HepG2 (cell line): ENCODE results near the gene GDF9. TPM values are rescaled to one million over a fixed set of nuclear protein-coding genes. Genes with fewer than 3 reads are reported as not detected.
A peak's percentile ranks its signal among the peaks of the same experiment; 100 is the strongest.

Source experiments
- CEBPB ChIP-seq: IDR thresholded peaks from 2 replicates; pipeline ENCODE4 v1.6.1; 2011; ENCODE audit warnings: low read depth, low read length, improper control_type of control experiment, borderline replicate concordance
- CEBPG ChIP-seq: IDR thresholded peaks from 2 replicates; pipeline ENCODE4 v1.6.1; 2016
- HNRNPK ChIP-seq: fragments of 200-400 bp; formaldehyde crosslinking; IDR thresholded peaks from 2 replicates; pipeline ENCODE4 v1.6.1; 2018; ENCODE audit warnings: low read length, low read depth, moderate library complexity, mild to moderate bottlenecking; ENCODE audit not compliant: poor library complexity, severe bottlenecking
- MAFG ChIP-seq: sonication (generic); formaldehyde crosslinking; IDR thresholded peaks from 2 replicates; pipeline ENCODE4 v1.5.1; 2020; ENCODE audit warnings: mild to moderate bottlenecking, missing genetic modification reagents
- MBNL3 ChIP-seq: fragments of 250-450 bp; sonication (Bioruptor Pico); conservative IDR thresholded peaks from 2 replicates; pipeline ENCODE4 v1.8.0; 2022; ENCODE audit warnings: mild to moderate bottlenecking, inconsistent platforms
- MED13 ChIP-seq: sonication (generic); formaldehyde crosslinking; IDR thresholded peaks from 2 replicates; pipeline ENCODE4 v1.5.0; 2020; ENCODE audit warnings: missing genetic modification reagents
- MIXL1 ChIP-seq: IDR thresholded peaks from 2 replicates; pipeline ENCODE4 v1.6.1; 2016
- NFATC3 ChIP-seq: sonication (generic); formaldehyde crosslinking; IDR thresholded peaks from 2 replicates; pipeline ENCODE4 v1.5.1; 2020; ENCODE audit warnings: mild to moderate bottlenecking, missing genetic modification reagents
- NFRKB ChIP-seq: fragments of 450-650 bp; IDR thresholded peaks from 2 replicates; pipeline ENCODE4 v1.6.1; 2017
- NFYB ChIP-seq: sonication (generic); formaldehyde crosslinking; IDR thresholded peaks from 2 replicates; pipeline ENCODE4 v1.4.0; 2020; ENCODE audit warnings: missing genetic modification reagents
- SMARCE1 ChIP-seq: fragments of 450-650 bp; IDR thresholded peaks from 2 replicates; pipeline ENCODE4 v1.6.1; 2017; ENCODE audit warnings: borderline replicate concordance
- SP4 ChIP-seq: sonication (generic); formaldehyde crosslinking; IDR thresholded peaks from 2 replicates; pipeline ENCODE4 v1.8.1; 2023; ENCODE audit warnings: mild to moderate bottlenecking, missing genetic modification reagents
- TCF7L2 ChIP-seq: IDR thresholded peaks from 2 replicates; pipeline ENCODE4 v1.6.1; 2011; ENCODE audit warnings: mild to moderate bottlenecking, low read depth, low read length, moderate library complexity
- ZBTB7B ChIP-seq: sonication (generic); formaldehyde crosslinking; IDR thresholded peaks from 2 replicates; pipeline ENCODE4 v1.4.0; 2020; ENCODE audit warnings: missing genetic modification reagents
- ZC3H4 ChIP-seq: sonication (generic); formaldehyde crosslinking; IDR thresholded peaks from 2 replicates; pipeline ENCODE4 v1.4.0; 2020; ENCODE audit warnings: missing genetic modification reagents, borderline replicate concordance
- ZNF235 ChIP-seq: sonication (generic); formaldehyde crosslinking; IDR thresholded peaks from 2 replicates; pipeline ENCODE4 v1.8.1; 2023; ENCODE audit warnings: mild to moderate bottlenecking, missing genetic modification reagents, borderline replicate concordance
- ZNF335 ChIP-seq: sonication (generic); formaldehyde crosslinking; IDR thresholded peaks from 2 replicates; pipeline ENCODE4 v1.4.0; 2020; ENCODE audit warnings: missing genetic modification reagents
- ZNF382 ChIP-seq: sonication (generic); formaldehyde crosslinking; IDR thresholded peaks from 2 replicates; pipeline ENCODE4 v1.5.0; 2020; ENCODE audit warnings: missing genetic modification reagents, mild to moderate bottlenecking, borderline replicate concordance
- ZNF570 ChIP-seq: sonication (generic); formaldehyde crosslinking; IDR thresholded peaks from 2 replicates; pipeline ENCODE4 v1.4.0; 2020; ENCODE audit warnings: mild to moderate bottlenecking, missing genetic modification reagents, borderline replicate concordance
- ZNF670 ChIP-seq: sonication (generic); formaldehyde crosslinking; IDR thresholded peaks from 2 replicates; pipeline ENCODE4 v1.8.0; 2022; ENCODE audit warnings: mild to moderate bottlenecking, missing genetic modification reagents, borderline replicate concordance
- ZNF766 ChIP-seq: sonication (generic); formaldehyde crosslinking; IDR thresholded peaks from 2 replicates; pipeline ENCODE4 v1.5.0; 2020; ENCODE audit warnings: missing genetic modification reagents, borderline replicate concordance
- polyA plus RNA-seq, 8 experiments: library from polyadenylated mRNA; depleted of rRNA in 3 of 8; stranded (reverse) in 7 of 8; unstranded in 1 of 8; fragments of >200 nt; fragmentation: Illumina TruSeq in 4 of 8; extraction: Trizol in 4 of 8; gene quantifications; 2 replicates each; pipeline versions ENCODE4 v1.2.1 to v1.2.3, GENCODE V29; 2011 to 2016; ENCODE audit warnings: low read depth in 4 of 8, missing spikeins in 1 of 8, mixed read lengths in 1 of 8; ENCODE audit not compliant: insufficient read depth in 1 of 8
- total RNA-seq, 5 experiments: library from RNA; depleted of rRNA; stranded (reverse); fragments of >200 nt; fragmentation: Illumina TruSeq; extraction: Trizol; gene quantifications; 2 replicates each; pipeline ENCODE4 v1.2.3, GENCODE V29; 2016; ENCODE audit warnings: low read depth in 1 of 5
- TF ChIP-seq, protein P1 (sequence below): sonication (generic); formaldehyde crosslinking; IDR thresholded peaks from 2 replicates; pipeline ENCODE4 v1.4.0; 2020; ENCODE audit warnings: missing genetic modification reagents
- TF ChIP-seq, protein P2 (sequence below): sonication (generic); formaldehyde crosslinking; IDR thresholded peaks from 2 replicates; pipeline ENCODE4 v1.4.0; 2020; ENCODE audit warnings: missing genetic modification reagents
- TF ChIP-seq, protein P3 (sequence below), 2 experiments: IDR thresholded peaks; 2 replicates each; pipeline ENCODE4 v1.6.1; 2011 to 2012; ENCODE audit warnings: low read length in 2 of 2, borderline replicate concordance in 1 of 2, low read depth in 1 of 2, mild to moderate bottlenecking in 1 of 2, moderate library complexity in 1 of 2
- TF ChIP-seq, protein P4 (sequence below): sonication (generic); formaldehyde crosslinking; IDR thresholded peaks from 2 replicates; pipeline ENCODE4 v1.4.0; 2020; ENCODE audit warnings: missing genetic modification reagents

GDF9 gene
- total and polyA plus RNA-seq, 2 of the 13 experiments (the other 11 are each of a cell fraction or from before 2014, with no cell fraction given): 0.33 to 0.38 TPM

DNA sequence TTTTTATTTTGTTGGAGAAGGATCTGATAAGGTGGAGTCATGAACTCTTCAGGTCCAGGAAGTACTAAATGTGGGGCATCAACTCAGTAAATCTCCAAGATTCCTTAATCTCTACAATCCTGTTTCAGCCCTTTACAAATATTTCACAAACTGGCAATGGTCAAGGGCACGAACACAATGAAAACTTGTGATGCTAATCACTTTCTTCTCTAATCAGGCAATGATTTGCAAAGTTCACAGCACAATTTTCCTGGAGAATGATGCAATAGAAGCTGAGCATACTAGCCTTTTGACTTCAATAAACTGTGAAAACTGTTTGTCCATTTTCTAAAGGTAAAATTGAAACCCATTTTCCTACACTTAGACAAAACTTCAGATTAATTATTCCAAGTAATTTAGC, 16.9 kb downstream of the GDF9 start (continued):
- TF ChIP-seq, protein P1, sequence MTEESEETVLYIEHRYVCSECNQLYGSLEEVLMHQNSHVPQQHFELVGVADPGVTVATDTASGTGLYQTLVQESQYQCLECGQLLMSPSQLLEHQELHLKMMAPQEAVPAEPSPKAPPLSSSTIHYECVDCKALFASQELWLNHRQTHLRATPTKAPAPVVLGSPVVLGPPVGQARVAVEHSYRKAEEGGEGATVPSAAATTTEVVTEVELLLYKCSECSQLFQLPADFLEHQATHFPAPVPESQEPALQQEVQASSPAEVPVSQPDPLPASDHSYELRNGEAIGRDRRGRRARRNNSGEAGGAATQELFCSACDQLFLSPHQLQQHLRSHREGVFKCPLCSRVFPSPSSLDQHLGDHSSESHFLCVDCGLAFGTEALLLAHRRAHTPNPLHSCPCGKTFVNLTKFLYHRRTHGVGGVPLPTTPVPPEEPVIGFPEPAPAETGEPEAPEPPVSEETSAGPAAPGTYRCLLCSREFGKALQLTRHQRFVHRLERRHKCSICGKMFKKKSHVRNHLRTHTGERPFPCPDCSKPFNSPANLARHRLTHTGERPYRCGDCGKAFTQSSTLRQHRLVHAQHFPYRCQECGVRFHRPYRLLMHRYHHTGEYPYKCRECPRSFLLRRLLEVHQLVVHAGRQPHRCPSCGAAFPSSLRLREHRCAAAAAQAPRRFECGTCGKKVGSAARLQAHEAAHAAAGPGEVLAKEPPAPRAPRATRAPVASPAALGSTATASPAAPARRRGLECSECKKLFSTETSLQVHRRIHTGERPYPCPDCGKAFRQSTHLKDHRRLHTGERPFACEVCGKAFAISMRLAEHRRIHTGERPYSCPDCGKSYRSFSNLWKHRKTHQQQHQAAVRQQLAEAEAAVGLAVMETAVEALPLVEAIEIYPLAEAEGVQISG: no peak
- TF ChIP-seq ZBTB7B (CRISPR knock-in tag) (no peak), NFATC3 (no peak), MIXL1 (CRISPR knock-in tag) (no peak), HNRNPK (no peak), SP4 (CRISPR knock-in tag) (no peak), NFRKB (no peak), MAFG (CRISPR knock-in tag) (no peak), ZNF235 (CRISPR knock-in tag) (no peak), ZNF335 (CRISPR knock-in tag) (no peak), MED13 (CRISPR knock-in tag) (peak; percentile 59; the same call in 1 of the 2 replicates), SMARCE1 (no peak), ZNF766 (CRISPR knock-in tag) (no peak), NFYB (CRISPR knock-in tag) (no peak), MBNL3 (no peak), ZNF570 (CRISPR knock-in tag) (no peak), TCF7L2 (no peak), ZC3H4 (CRISPR knock-in tag) (no peak), ZNF670 (no peak), CEBPB (peak; percentile 92), ZNF382 (CRISPR knock-in tag) (no peak), CEBPG (CRISPR knock-in tag) (peak; percentile 97)
- TF ChIP-seq, protein P2, sequence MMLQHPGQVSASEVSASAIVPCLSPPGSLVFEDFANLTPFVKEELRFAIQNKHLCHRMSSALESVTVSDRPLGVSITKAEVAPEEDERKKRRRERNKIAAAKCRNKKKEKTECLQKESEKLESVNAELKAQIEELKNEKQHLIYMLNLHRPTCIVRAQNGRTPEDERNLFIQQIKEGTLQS (CRISPR knock-in tag): peak; percentile 69; the same call in 1 of the 2 replicates
- TF ChIP-seq, protein P3, sequence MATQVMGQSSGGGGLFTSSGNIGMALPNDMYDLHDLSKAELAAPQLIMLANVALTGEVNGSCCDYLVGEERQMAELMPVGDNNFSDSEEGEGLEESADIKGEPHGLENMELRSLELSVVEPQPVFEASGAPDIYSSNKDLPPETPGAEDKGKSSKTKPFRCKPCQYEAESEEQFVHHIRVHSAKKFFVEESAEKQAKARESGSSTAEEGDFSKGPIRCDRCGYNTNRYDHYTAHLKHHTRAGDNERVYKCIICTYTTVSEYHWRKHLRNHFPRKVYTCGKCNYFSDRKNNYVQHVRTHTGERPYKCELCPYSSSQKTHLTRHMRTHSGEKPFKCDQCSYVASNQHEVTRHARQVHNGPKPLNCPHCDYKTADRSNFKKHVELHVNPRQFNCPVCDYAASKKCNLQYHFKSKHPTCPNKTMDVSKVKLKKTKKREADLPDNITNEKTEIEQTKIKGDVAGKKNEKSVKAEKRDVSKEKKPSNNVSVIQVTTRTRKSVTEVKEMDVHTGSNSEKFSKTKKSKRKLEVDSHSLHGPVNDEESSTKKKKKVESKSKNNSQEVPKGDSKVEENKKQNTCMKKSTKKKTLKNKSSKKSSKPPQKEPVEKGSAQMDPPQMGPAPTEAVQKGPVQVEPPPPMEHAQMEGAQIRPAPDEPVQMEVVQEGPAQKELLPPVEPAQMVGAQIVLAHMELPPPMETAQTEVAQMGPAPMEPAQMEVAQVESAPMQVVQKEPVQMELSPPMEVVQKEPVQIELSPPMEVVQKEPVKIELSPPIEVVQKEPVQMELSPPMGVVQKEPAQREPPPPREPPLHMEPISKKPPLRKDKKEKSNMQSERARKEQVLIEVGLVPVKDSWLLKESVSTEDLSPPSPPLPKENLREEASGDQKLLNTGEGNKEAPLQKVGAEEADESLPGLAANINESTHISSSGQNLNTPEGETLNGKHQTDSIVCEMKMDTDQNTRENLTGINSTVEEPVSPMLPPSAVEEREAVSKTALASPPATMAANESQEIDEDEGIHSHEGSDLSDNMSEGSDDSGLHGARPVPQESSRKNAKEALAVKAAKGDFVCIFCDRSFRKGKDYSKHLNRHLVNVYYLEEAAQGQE (IDR thresholded peaks at IDR 0.05; ENCODE audit: borderline replicate concordance in 1 of 2, low read depth in 1 of 2, low read length in 2 of 2): no peak
- TF ChIP-seq, protein P4, sequence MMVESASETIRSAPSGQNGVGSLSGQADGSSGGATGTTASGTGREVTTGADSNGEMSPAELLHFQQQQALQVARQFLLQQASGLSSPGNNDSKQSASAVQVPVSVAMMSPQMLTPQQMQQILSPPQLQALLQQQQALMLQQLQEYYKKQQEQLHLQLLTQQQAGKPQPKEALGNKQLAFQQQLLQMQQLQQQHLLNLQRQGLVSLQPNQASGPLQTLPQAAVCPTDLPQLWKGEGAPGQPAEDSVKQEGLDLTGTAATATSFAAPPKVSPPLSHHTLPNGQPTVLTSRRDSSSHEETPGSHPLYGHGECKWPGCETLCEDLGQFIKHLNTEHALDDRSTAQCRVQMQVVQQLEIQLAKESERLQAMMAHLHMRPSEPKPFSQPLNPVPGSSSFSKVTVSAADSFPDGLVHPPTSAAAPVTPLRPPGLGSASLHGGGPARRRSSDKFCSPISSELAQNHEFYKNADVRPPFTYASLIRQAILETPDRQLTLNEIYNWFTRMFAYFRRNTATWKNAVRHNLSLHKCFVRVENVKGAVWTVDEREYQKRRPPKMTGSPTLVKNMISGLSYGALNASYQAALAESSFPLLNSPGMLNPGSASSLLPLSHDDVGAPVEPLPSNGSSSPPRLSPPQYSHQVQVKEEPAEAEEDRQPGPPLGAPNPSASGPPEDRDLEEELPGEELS: peak; percentile 50
- TF ChIP-seq, all 625 proteins: peak for 34
